ENCODE data around the gene SYTL3.
"Not testable (repeated sequence)": the region's sequence is repeated elsewhere in the genome, so short reads cannot be mapped to it uniquely, and the experiment has no call there.

Gene SYTL3

GRCh38 chr6:158644231-158645063 is 5.4 kb upstream of the SYTL3 start, which contains the start of gene DYNLT1:
DYNLT1 (minus strand) TSS chr6:158644743; CDS start chr6:158644708, 35 bp downstream.
- Histone ChIP-seq H3K4me1 (ENCODE audit: control insufficient read depth, insufficient read depth, low read length, poor library complexity, severe bottlenecking) (peaks cover 27% of the 10 kb centered on the region), H3K9me3 (ENCODE audit: control insufficient read depth, low read length) (no peaks in the 10 kb centered on the region), H3K27ac (ENCODE audit: low read depth, low read length, severe bottlenecking) (peak within 1 kb of the TSS; percentile 90), H3K4me3 (ENCODE audit: extremely low read depth, insufficient read depth, low read length, poor library complexity, severe bottlenecking) (peak within 1 kb of the TSS; percentile 92), H3K36me3 (ENCODE audit: control insufficient read depth, insufficient read depth, low read length) (peaks cover 14% of the 10 kb centered on the region)
- 0 to 1% methylated on average over 67 to 77 of the region's 81 CpGs for WGBS, 2 experiments (ENCODE audit: insufficient coverage in 2 of 2)

GRCh38 chr6:158645064-158646022 is 4.5 kb upstream of the SYTL3 start:
- H3K36me3 ChIP-seq (ENCODE audit: control insufficient read depth, insufficient read depth, low read length), result peaks cover 14% of the 10 kb centered on the region
- H3K27ac ChIP-seq (ENCODE audit: low read depth, low read length, severe bottlenecking), result peak overlapping the region; percentile 7
- WGBS, 2 experiments (ENCODE audit: insufficient coverage in 2 of 2), result 28 to 43% methylated on average over 11 to 15 of the region's 21 CpGs
- peak overlapping the region; percentile 92 for H3K4me3 ChIP-seq (ENCODE audit: extremely low read depth, insufficient read depth, low read length, poor library complexity, severe bottlenecking)
- H3K9me3 ChIP-seq (ENCODE audit: control insufficient read depth, low read length), result no peaks in the 10 kb centered on the region
- H3K4me1 ChIP-seq (ENCODE audit: control insufficient read depth, insufficient read depth, low read length, poor library complexity, severe bottlenecking), result peaks cover 34% of the 10 kb centered on the region

GRCh38 chr6:158646023-158646910 is 3.6 kb upstream of the SYTL3 start:
- no peak overlapping the region for H3K4me3 ChIP-seq (ENCODE audit: extremely low read depth, insufficient read depth, low read length, poor library complexity, severe bottlenecking)
- H3K4me1 ChIP-seq (ENCODE audit: control insufficient read depth, insufficient read depth, low read length, poor library complexity, severe bottlenecking), result peaks cover 30% of the 10 kb centered on the region
- H3K27ac ChIP-seq (ENCODE audit: low read depth, low read length, severe bottlenecking), result no peak overlapping the region
- peaks cover 14% of the 10 kb centered on the region for H3K36me3 ChIP-seq (ENCODE audit: control insufficient read depth, insufficient read depth, low read length)
- WGBS, 2 experiments (ENCODE audit: insufficient coverage in 2 of 2), result 79 to 85% methylated on average over 6 to 7 of the region's 10 CpGs
- no peaks in the 10 kb centered on the region for H3K9me3 ChIP-seq (ENCODE audit: control insufficient read depth, low read length)

- H3K4me3 ChIP-seq (ENCODE audit: extremely low read depth, insufficient read depth, low read length, poor library complexity, severe bottlenecking), result no peak overlapping the region
- H3K9me3 ChIP-seq (ENCODE audit: control insufficient read depth, low read length), result no peaks in the 10 kb centered on the region
- H3K27ac ChIP-seq (ENCODE audit: low read depth, low read length, severe bottlenecking), result no peak overlapping the region
- WGBS, 2 experiments (ENCODE audit: insufficient coverage in 2 of 2), result 75 to 81% methylated on average over 3 to 4 of the region's 4 CpGs
- H3K36me3 ChIP-seq (ENCODE audit: control insufficient read depth, insufficient read depth, low read length), result peaks cover 5% of the 10 kb centered on the region
- peaks cover 25% of the 10 kb centered on the region for H3K4me1 ChIP-seq (ENCODE audit: control insufficient read depth, insufficient read depth, low read length, poor library complexity, severe bottlenecking)
These were observed 2.4 kb upstream of the SYTL3 start for GRCh38 chr6:158647501-158647900.

- WGBS, 2 experiments (ENCODE audit: insufficient coverage in 2 of 2), result 61 to 92% methylated on average over 3 of the region's 5 CpGs
- Histone ChIP-seq H3K4me1 (ENCODE audit: control insufficient read depth, insufficient read depth, low read length, poor library complexity, severe bottlenecking) (peaks cover 21% of the 10 kb centered on the region), H3K9me3 (ENCODE audit: control insufficient read depth, low read length) (no peaks in the 10 kb centered on the region), H3K4me3 (ENCODE audit: extremely low read depth, insufficient read depth, low read length, poor library complexity, severe bottlenecking) (no peak overlapping the region), H3K27ac (ENCODE audit: low read depth, low read length, severe bottlenecking) (peak overlapping the region; percentile 69), H3K36me3 (ENCODE audit: control insufficient read depth, insufficient read depth, low read length) (no peaks in the 10 kb centered on the region)
These were observed 1.1 kb upstream of the SYTL3 start for GRCh38 chr6:158648682-158649131.

GRCh38 chr6:158651981-158652737 is 2.3 kb downstream of the SYTL3 start:
- 87 to 91% methylated on average over 10 to 12 of the region's 17 CpGs for WGBS, 2 experiments (ENCODE audit: insufficient coverage in 2 of 2)
- H3K4me1 ChIP-seq (ENCODE audit: control insufficient read depth, insufficient read depth, low read length, poor library complexity, severe bottlenecking), result peaks cover 36% of the 10 kb centered on the region
- not testable (repeated sequence) for H3K4me3 ChIP-seq (ENCODE audit: extremely low read depth, insufficient read depth, low read length, poor library complexity, severe bottlenecking); H3K9me3 ChIP-seq (ENCODE audit: control insufficient read depth, low read length); H3K27ac ChIP-seq (ENCODE audit: low read depth, low read length, severe bottlenecking); H3K36me3 ChIP-seq (ENCODE audit: control insufficient read depth, insufficient read depth, low read length)

GRCh38 chr6:158653577-158654354 is 3.9 kb downstream of the SYTL3 start:
- Histone ChIP-seq H3K4me1 (ENCODE audit: control insufficient read depth, insufficient read depth, low read length, poor library complexity, severe bottlenecking) (peaks cover 35% of the 10 kb centered on the region), H3K4me3 (ENCODE audit: extremely low read depth, insufficient read depth, low read length, poor library complexity, severe bottlenecking) (no peak overlapping the region), H3K27ac (ENCODE audit: low read depth, low read length, severe bottlenecking) (peak overlapping the region; percentile 85), H3K9me3 (ENCODE audit: control insufficient read depth, low read length) (no peaks in the 10 kb centered on the region), H3K36me3 (ENCODE audit: control insufficient read depth, insufficient read depth, low read length) (no peaks in the 10 kb centered on the region)
- 90 to 92% methylated on average over 11 to 14 of the region's 15 CpGs for WGBS, 2 experiments (ENCODE audit: insufficient coverage in 2 of 2)

GRCh38 chr6:158654498-158654897 is 4.6 kb downstream of the SYTL3 start:
- peak overlapping the region; percentile 85 for H3K27ac ChIP-seq (ENCODE audit: low read depth, low read length, severe bottlenecking)
- 84 to 86% methylated on average over 3 of the region's 6 CpGs for WGBS, 2 experiments (ENCODE audit: insufficient coverage in 2 of 2)

GRCh38 chr6:158654960-158655489 is 5.2 kb downstream of the SYTL3 start:
- Histone ChIP-seq H3K9me3 (ENCODE audit: control insufficient read depth, low read length) (no peaks in the 10 kb centered on the region), H3K36me3 (ENCODE audit: control insufficient read depth, insufficient read depth, low read length) (no peaks in the 10 kb centered on the region), H3K27ac (ENCODE audit: low read depth, low read length, severe bottlenecking) (peak overlapping the region; percentile 85), H3K4me3 (ENCODE audit: extremely low read depth, insufficient read depth, low read length, poor library complexity, severe bottlenecking) (no peak overlapping the region), H3K4me1 (ENCODE audit: control insufficient read depth, insufficient read depth, low read length, poor library complexity, severe bottlenecking) (peaks cover 23% of the 10 kb centered on the region)
- WGBS, 2 experiments (ENCODE audit: insufficient coverage in 2 of 2), result 94 to 100% methylated on average over 3 to 4 of the region's 10 CpGs

More at GRCh38 chr6:158654498-158654897, 4.6 kb downstream of the SYTL3 start:
- H3K9me3 ChIP-seq (ENCODE audit: control insufficient read depth, low read length), result no peaks in the 10 kb centered on the region
- H3K4me3 ChIP-seq (ENCODE audit: extremely low read depth, insufficient read depth, low read length, poor library complexity, severe bottlenecking), result no peak overlapping the region
- H3K36me3 ChIP-seq (ENCODE audit: control insufficient read depth, insufficient read depth, low read length), result no peaks in the 10 kb centered on the region
- H3K4me1 ChIP-seq (ENCODE audit: control insufficient read depth, insufficient read depth, low read length, poor library complexity, severe bottlenecking), result peaks cover 29% of the 10 kb centered on the region

Measured in mesodermal cell (in vitro differentiated cells).